ENCODE measurements around the gene RGS10.

RGS10 gene

DNA sequence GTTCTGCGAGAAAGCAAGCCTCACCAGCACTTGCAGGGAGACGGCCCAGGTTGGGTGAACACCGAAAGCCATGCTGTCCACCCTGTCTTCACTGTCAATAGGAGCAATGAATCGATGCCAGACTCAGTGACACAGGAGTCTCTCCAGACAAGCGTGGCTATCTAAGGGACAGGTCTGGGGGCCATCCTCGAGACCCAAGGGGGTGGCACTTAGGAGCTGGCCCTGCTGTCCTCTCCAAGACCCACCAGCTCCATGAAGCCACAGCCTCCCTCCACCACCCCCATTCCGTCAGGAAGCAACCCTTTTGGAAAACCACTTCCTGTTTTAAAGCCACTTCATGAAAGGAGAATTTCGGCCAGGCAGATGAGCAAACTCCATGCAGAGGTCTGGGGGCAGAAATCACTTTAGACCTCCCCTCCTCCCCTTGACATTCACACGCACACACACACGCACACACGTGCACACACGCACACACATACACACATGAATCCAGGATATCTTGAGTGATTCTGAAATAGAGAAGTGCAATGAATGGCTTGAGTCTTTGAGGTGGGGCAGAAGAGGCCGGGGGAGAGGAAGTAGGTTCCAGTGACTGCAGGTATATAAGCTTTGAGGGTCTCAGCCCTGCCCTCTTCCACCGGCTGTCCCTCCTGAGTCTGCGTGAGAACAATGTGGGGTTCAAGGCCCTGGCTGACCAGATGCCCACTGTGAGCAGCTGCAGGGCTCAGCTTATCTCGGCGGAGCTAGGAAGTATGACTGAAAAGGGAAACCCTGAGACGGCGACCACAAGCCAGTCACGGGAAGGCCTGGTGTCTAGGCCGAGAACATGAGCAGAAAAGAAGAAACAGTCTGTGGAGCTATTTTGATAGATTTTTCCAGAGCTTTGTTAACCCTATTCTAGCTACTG lies 25.0 kb downstream of the RGS10 start:
- TF ChIP-seq, protein P1, sequence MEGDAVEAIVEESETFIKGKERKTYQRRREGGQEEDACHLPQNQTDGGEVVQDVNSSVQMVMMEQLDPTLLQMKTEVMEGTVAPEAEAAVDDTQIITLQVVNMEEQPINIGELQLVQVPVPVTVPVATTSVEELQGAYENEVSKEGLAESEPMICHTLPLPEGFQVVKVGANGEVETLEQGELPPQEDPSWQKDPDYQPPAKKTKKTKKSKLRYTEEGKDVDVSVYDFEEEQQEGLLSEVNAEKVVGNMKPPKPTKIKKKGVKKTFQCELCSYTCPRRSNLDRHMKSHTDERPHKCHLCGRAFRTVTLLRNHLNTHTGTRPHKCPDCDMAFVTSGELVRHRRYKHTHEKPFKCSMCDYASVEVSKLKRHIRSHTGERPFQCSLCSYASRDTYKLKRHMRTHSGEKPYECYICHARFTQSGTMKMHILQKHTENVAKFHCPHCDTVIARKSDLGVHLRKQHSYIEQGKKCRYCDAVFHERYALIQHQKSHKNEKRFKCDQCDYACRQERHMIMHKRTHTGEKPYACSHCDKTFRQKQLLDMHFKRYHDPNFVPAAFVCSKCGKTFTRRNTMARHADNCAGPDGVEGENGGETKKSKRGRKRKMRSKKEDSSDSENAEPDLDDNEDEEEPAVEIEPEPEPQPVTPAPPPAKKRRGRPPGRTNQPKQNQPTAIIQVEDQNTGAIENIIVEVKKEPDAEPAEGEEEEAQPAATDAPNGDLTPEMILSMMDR (IDR thresholded peaks at IDR 0.05) = no peak

DNA sequence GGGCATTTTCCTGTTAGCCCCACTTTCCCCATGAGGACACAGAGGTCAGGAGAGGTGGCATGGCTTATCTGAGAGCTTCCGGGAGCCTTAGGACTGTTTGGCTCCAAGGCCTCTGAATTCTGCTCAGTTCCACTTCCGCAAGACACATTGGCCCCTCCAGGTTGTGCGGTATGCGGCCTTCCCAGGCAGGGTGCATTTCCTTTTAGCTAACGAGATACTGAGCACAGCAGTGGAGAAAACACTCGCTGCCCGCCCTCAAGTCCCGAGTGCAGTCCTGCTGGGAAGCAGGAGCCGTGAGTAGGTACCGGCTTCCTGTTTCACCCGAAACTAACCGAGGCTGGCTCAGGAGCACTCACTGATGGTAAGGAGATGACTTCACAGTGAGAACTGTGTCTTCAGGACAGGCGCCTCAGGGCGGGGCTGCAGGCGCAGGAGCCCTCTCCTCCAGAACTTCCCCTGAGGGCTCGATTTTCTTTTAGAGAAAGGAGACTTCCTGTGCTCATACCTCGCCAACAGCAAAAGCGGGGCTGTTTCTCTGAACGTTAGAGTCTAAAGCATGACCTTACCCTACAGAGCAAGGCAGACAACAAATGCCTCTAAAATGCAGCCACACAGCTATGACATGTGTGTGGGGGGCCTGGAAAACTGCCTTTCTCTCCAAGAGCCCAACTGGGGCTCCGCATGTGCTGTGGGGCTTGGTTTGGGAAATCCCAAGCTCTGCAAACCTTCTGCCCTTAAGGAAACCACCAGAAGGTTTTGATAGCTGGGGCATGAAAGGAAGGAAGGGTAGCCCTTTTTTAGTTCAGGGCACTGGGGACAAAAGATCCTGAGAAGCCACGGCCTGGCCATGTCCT lies 25.9 kb downstream of the RGS10 start:
- TF ChIP-seq, protein P1 (IDR thresholded peaks at IDR 0.05) = no peak

DNA sequence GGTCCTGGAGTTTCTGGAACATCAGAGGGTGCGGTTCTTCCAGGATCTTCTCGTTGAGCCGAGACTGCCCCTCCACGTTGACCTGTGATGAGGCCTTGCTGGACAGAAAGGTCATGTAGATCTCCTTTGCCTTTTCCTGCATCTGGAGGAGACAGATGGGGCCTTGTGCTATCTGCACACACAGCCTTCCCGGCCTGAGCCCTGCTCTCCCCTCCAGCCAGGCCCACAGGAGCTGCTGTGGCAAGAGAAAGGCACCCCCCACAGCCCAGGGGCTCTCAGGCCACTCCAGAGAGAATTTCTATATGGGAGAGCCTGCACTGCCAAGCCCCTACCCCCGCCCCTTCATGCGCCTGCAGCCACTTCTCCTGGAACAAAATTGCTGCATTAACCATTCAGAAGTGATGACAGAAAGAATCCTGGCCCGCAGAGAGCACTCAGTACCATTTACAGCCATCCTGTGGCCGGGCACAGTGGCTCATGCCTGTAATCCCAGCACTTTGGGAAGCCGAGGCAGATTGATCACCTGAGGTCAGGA lies 26.9 kb downstream of the RGS10 start:
- TF ChIP-seq, protein P1 (IDR thresholded peaks at IDR 0.05) = no peak

DNA sequence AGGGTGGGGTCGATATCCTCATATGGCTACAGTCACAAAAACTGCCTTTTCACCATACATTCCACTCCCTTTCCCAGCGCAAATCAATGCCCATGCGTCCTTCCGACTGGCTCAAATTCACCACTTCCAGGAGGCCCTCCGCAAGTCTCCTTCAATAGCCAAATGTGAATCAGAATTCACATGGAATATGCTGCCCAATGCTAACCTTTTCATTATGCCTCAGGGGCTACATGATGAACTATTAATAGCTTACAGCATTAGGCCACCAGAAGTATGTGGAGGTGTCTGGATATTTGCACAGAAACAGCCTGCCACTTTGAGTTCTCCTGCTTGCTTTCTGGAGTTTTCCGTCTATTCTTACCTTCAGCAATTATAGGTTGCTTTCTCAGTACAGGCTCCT lies 27.7 kb downstream of the RGS10 start:
- TF ChIP-seq, protein P1 (IDR thresholded peaks at IDR 0.05) = no peak

DNA sequence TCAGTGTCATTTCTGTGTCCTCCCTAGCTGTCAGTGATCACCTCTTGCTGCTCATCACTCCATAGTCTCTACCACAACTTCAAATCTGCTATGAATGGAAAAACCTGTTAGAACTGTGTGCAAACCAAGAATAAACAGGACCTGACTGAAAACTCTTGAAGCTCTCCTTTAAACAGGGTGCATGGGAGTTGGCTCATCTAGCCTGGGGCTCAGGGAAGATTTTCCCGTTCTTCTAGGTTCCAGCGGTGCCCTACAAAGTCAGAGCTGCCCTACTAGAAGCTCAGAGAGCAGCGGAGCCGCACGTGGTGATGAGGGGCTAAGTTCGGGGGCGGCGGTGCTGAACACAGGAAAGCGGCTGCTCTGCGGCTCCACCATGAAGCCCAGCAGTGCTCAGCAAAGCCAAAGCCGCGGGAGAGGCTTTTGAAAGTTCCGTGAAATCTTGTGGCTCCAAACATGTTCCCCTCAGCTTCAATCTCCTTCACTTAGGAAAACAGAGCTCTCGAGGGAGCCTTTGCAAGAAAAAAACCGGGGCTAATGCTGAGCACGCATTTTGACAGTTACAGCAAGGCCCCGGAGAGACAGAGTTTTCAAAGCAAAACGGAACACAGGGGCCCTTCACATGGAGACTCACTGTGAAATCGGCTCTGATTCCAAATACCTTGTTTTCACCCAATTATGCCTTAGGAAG lies 30.5 kb downstream of the RGS10 start:
- TF ChIP-seq, protein P1 (IDR thresholded peaks at IDR 0.05) = no peak

DNA sequence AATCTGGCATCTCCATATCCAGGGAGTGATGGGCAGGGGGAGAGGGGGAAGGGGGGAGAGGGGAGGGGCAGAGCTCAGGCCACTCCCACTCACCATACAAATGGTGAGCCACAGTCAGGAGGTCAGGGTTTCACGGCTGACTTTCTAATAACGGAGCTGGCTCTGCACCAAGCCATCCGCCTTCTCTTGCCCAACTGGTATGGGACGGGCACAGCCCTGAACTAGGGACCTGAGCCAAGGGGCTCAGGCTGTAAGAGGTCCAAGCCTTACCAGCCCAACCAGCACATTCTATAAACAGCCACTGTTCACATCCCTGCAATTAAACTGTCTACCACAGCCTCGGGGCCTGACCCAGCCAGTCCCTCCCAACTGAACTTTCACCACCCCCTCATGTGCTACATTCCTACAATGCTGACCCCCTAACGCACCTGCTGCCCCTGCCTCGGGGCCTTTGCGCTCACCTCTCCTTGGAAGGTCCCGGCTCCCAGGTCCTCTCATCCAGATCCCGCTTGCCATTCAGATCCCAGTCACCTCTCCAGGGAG lies 32.5 kb downstream of the RGS10 start:
- TF ChIP-seq, protein P1 (IDR thresholded peaks at IDR 0.05) = no peak

DNA sequence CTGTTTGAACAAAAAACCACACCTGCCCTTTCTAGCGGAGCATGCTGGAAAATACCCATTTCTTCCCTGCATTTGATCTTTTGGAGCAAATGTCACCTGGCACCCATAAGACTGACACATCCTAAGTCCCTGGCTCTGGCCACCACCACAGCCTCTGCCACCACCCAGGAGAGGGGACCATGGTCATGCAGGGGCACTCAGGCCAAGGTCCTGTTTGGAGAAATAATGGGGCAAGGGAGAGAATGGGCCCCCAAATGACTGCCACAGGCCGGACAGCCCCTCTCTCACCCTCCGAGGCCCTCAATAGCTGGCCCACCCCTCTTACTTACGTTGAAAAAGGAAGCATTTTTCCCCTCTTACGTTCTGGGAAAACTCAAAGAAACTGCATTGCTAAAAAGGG lies 35.4 kb downstream of the RGS10 start:
- TF ChIP-seq, protein P1 (IDR thresholded peaks at IDR 0.05) = no peak
